SK-N-SH (cell line): Measurements from ENCODE around the gene COX7B2. TPM values are rescaled to one million over a fixed set of nuclear protein-coding genes. Genes with fewer than 3 reads are reported as not detected.

ENCODE experiments used
- CTCF ChIA-PET: fragments of 300-600, 350-600 bp; formaldehyde crosslinking; extraction: SDS; loops from one replicate; lab custom pipeline; 2021; lab: Yijun Ruan, JAX
- POLR2A ChIA-PET: fragments of 350-600 bp; sonication (Branson Sonifier 250); formaldehyde crosslinking; extraction: SDS; loops from one replicate; lab custom pipeline; 2020; ENCODE audit warnings: antibody characterized with exemption, inconsistent platforms; lab: Yijun Ruan, JAX
- DNase-seq: peaks from one replicate; pipeline ENCODE4 v3.0.0; 2012
- H2AFZ ChIP-seq: fragments of 200-600 bp; sonication (generic); 2 replicates; pipeline ENCODE4 v1.8.1; 2016; ENCODE audit warnings: antibody characterized with exemption, mild to moderate bottlenecking, low read depth
- H3F3A ChIP-seq: fragments of 200-600 bp; sonication (generic); replicated peaks from 2 replicates; pipeline ENCODE3; 2016; ENCODE audit warnings: antibody characterized with exemption, mild to moderate bottlenecking; ENCODE audit not compliant: insufficient read depth
- H3K27ac ChIP-seq, 2 experiments: fragments of 200-500 bp in 1 of 2; fragments of 200-600 bp in 1 of 2; sonication (Bioruptor generic) in 1 of 2; sonication (generic), shearing (Covaris generic) in 1 of 2; 2 replicates each; pipeline versions ENCODE4 v1.5.1 to v1.6.1; 2014 to 2016; ENCODE audit warnings: low read depth in 2 of 2, inconsistent platforms in 1 of 2, low read length in 1 of 2, mild to moderate bottlenecking in 1 of 2, mixed read lengths in 1 of 2
- H3K27me3 ChIP-seq: fragments of 200-600 bp; sonication (generic), shearing (Covaris generic); 2 replicates; pipeline ENCODE4 v1.6.1; 2016; ENCODE audit warnings: mixed run types; ENCODE audit not compliant: insufficient read depth
- H3K36me3 ChIP-seq, 2 experiments: fragments of 200-500 bp in 1 of 2; fragments of 200-600 bp in 1 of 2; sonication (Bioruptor generic) in 1 of 2; sonication (generic) in 1 of 2; replicated peaks in 1 of 2; 2 replicates each; pipeline versions ENCODE3 to v1.5.1; 2014 to 2016; ENCODE audit warnings: low read length in 1 of 2, mild to moderate bottlenecking in 1 of 2; ENCODE audit not compliant: insufficient read depth in 2 of 2, control insufficient read depth in 1 of 2
- H3K4me1 ChIP-seq, 2 experiments: fragments of 200-500 bp in 1 of 2; fragments of 200-600 bp in 1 of 2; sonication (Bioruptor generic) in 1 of 2; sonication (generic), shearing (Covaris generic) in 1 of 2; 2 replicates each; pipeline versions ENCODE4 v1.5.1 to v1.6.1; 2014 to 2016; ENCODE audit warnings: low read depth in 1 of 2, low read length in 1 of 2, mixed run types in 1 of 2; ENCODE audit not compliant: insufficient read depth in 2 of 2, control insufficient read depth in 1 of 2
- H3K4me2 ChIP-seq: fragments of 200-600 bp; sonication (generic), shearing (Covaris generic); 2 replicates; pipeline ENCODE4 v1.6.1; 2017; ENCODE audit warnings: mixed run types
- H3K4me3 ChIP-seq, 2 experiments: fragments of 200-500 bp in 1 of 2; fragments of 200-600 bp in 1 of 2; sonication (Bioruptor generic) in 1 of 2; sonication (generic), shearing (Covaris generic) in 1 of 2; 2 replicates each; pipeline versions ENCODE4 v1.5.1 to v1.8.1; 2014 to 2016; ENCODE audit warnings: low read depth in 2 of 2, inconsistent platforms in 1 of 2, low read length in 1 of 2, mild to moderate bottlenecking in 1 of 2, mixed read lengths in 1 of 2, moderate library complexity in 1 of 2
- H3K79me2 ChIP-seq: fragments of 200-600 bp; sonication (generic); 2 replicates; pipeline ENCODE4 v1.8.1; 2017; ENCODE audit warnings: mild to moderate bottlenecking; ENCODE audit not compliant: insufficient read depth
- H3K9ac ChIP-seq: fragments of 200-600 bp; sonication (generic); 2 replicates; pipeline ENCODE4 v1.6.1; 2017; ENCODE audit warnings: mixed run types
- H3K9me2 ChIP-seq: fragments of 200-600 bp; sonication (generic); 2 replicates; pipeline ENCODE4 v1.6.1; 2017; ENCODE audit warnings: mixed run types
- H3K9me3 ChIP-seq: fragments of 200-600 bp; sonication (generic); 2 replicates; pipeline ENCODE4 v1.6.1; 2017; ENCODE audit warnings: mixed run types, mild to moderate bottlenecking, moderate library complexity
- H4K20me1 ChIP-seq: fragments of 200-600 bp; sonication (generic); 2 replicates; pipeline ENCODE4 v1.6.1; 2017; ENCODE audit warnings: mild to moderate bottlenecking, mixed run types; ENCODE audit not compliant: insufficient read depth
- CHD2 ChIP-seq: fragments of 150-350 bp; IDR thresholded peaks from 2 replicates; pipeline ENCODE4 v1.6.1; 2018; ENCODE audit warnings: low read length; ENCODE audit not compliant: partially characterized antibody
- FOXJ3 ChIP-seq: sonication (generic); formaldehyde crosslinking; IDR thresholded peaks from 2 replicates; pipeline ENCODE4 v1.5.1; 2020; ENCODE audit warnings: mild to moderate bottlenecking, missing genetic modification reagents
- FOXM1 ChIP-seq: IDR thresholded peaks from 2 replicates; pipeline ENCODE4 v1.4.0; 2012; ENCODE audit warnings: low read depth, mild to moderate bottlenecking
- GATA2 ChIP-seq: sonication (generic); formaldehyde crosslinking; IDR thresholded peaks from 2 replicates; pipeline ENCODE4 v1.5.0; 2020; ENCODE audit warnings: mild to moderate bottlenecking, missing genetic modification reagents
- JUND ChIP-seq: IDR thresholded peaks from 2 replicates; pipeline ENCODE4 v1.4.0; 2012
- MEF2A ChIP-seq: IDR thresholded peaks from 2 replicates; pipeline ENCODE4 v1.4.0; 2012; ENCODE audit warnings: low read depth, borderline replicate concordance
- NFIC ChIP-seq: IDR thresholded peaks from 2 replicates; pipeline ENCODE4 v1.4.0; 2012; ENCODE audit warnings: borderline replicate concordance
- RAD21 ChIP-seq: IDR thresholded peaks from 2 replicates; pipeline ENCODE4 v1.6.1; 2012; ENCODE audit warnings: mild to moderate bottlenecking, low read length
- RCOR1 ChIP-seq: fragments of 150-350 bp; IDR thresholded peaks from 2 replicates; pipeline ENCODE4 v1.6.1; 2017; ENCODE audit warnings: antibody characterized with exemption, low read length
- RFX5 ChIP-seq: IDR thresholded peaks from 2 replicates; pipeline ENCODE4 v1.6.1; 2012; ENCODE audit warnings: mild to moderate bottlenecking, improper control_type of control experiment, low read length
- RXRA ChIP-seq: IDR thresholded peaks from 2 replicates; pipeline ENCODE4 v1.4.0; 2012; ENCODE audit warnings: low read depth, mild to moderate bottlenecking, borderline replicate concordance
- SIN3A ChIP-seq: IDR thresholded peaks from 2 replicates; pipeline ENCODE4 v1.6.1; 2012; ENCODE audit warnings: low read depth, mild to moderate bottlenecking, low read length, moderate library complexity, borderline replicate concordance
- TCF12 ChIP-seq: IDR thresholded peaks from 2 replicates; pipeline ENCODE4 v1.4.0; 2012
- WGBS: methylation state at CpG from one replicate; pipeline ENCODE4 v1.1.6; 2017; ENCODE audit warnings: low lambda C conversion rate; 5-methylcytosine and 5-hydroxymethylcytosine counted together
- polyA plus RNA-seq, 3 experiments: library from polyadenylated mRNA; depleted of rRNA; stranded (reverse); fragments of >200 nt; gene quantifications; 2 replicates each; pipeline ENCODE4 v1.2.3, GENCODE V29; 2012
- TF ChIP-seq, protein P1 (sequence below): IDR thresholded peaks from 2 replicates; pipeline ENCODE4 v1.4.0; 2012; ENCODE audit warnings: low read depth
- TF ChIP-seq, protein P2 (sequence below): IDR thresholded peaks from 2 replicates; pipeline ENCODE4 v1.6.1; 2012; ENCODE audit warnings: mild to moderate bottlenecking, low read depth, low read length, moderate library complexity
- TF ChIP-seq, protein P3 (sequence below): fragments of 150-350 bp; IDR thresholded peaks from 2 replicates; pipeline ENCODE4 v1.6.1; 2016; ENCODE audit warnings: mild to moderate bottlenecking, low read depth, low read length
- TF ChIP-seq, protein P4 (sequence below): fragments of 200-600 bp; sonication (generic); IDR thresholded peaks from 2 replicates; pipeline ENCODE4 v1.6.1; 2017; ENCODE audit warnings: antibody characterized with exemption, mild to moderate bottlenecking, moderate library complexity
- TF ChIP-seq, protein P5 (sequence below): IDR thresholded peaks from 2 replicates; pipeline ENCODE4 v1.4.0; 2012; ENCODE audit warnings: low read depth, borderline replicate concordance
- TF ChIP-seq, protein P6 (sequence below): fragments of 150-350 bp; IDR thresholded peaks from 2 replicates; pipeline ENCODE4 v1.6.1; 2017; ENCODE audit warnings: antibody characterized with exemption, low read length, low read depth, borderline replicate concordance

Gene COX7B2
- polyA plus RNA-seq, 1 of the 3 experiments (the other 2 are of a cell fraction) = not detected

DNA sequence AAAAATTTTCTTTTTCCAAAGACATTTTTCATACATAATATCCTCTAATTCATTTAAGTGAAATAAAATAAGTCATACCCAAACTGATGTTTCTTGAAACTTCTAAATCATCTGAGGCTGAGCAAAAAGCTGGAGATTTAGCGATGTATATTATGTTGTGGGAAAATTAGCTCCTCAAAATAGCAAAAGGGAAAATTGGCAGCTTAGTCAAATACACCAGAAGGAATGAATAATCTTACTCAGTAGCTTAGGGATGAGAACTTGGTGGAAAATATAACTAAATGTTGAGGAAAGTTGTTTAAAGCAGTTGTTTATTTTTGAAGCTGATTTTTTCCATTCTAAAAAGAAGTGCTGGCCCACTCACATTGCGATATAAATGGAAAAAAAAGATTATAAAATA, 43.4 kb upstream of the COX7B2 start:
- no peak overlapping the region for H3K27ac ChIP-seq
- H2AFZ ChIP-seq = no peak overlapping the region
- H3F3A ChIP-seq = no peaks in the 10 kb centered on the region
- WGBS = 15% methylated on average over 2 of the region's 2 CpGs
- ChIA-PET POLR2A (no interaction called here), CTCF (interaction anchor here (0.9 to 1.9 kb wide), 4 partner anchors 15 to 431 kb away, joined by 3 to 6 read pairs (median 4); no protein-coding TSS in a partner anchor)
- H3K4me3 ChIP-seq = no peak overlapping the region
- no peaks in the 10 kb centered on the region for H3K9me3 ChIP-seq
- TF ChIP-seq GATA2 (CRISPR knock-in tag) (no peak), FOXM1 (no peak), RAD21 (no peak), MEF2A (no peak), RXRA (no peak), NFIC (no peak), CHD2 (no peak), TCF12 (no peak), RFX5 (no peak), SIN3A (no peak), FOXJ3 (CRISPR knock-in tag) (no peak), RCOR1 (no peak), JUND (no peak)
- TF ChIP-seq, protein P1, sequence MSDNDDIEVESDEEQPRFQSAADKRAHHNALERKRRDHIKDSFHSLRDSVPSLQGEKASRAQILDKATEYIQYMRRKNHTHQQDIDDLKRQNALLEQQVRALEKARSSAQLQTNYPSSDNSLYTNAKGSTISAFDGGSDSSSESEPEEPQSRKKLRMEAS = no peak
- TF ChIP-seq, protein P2, sequence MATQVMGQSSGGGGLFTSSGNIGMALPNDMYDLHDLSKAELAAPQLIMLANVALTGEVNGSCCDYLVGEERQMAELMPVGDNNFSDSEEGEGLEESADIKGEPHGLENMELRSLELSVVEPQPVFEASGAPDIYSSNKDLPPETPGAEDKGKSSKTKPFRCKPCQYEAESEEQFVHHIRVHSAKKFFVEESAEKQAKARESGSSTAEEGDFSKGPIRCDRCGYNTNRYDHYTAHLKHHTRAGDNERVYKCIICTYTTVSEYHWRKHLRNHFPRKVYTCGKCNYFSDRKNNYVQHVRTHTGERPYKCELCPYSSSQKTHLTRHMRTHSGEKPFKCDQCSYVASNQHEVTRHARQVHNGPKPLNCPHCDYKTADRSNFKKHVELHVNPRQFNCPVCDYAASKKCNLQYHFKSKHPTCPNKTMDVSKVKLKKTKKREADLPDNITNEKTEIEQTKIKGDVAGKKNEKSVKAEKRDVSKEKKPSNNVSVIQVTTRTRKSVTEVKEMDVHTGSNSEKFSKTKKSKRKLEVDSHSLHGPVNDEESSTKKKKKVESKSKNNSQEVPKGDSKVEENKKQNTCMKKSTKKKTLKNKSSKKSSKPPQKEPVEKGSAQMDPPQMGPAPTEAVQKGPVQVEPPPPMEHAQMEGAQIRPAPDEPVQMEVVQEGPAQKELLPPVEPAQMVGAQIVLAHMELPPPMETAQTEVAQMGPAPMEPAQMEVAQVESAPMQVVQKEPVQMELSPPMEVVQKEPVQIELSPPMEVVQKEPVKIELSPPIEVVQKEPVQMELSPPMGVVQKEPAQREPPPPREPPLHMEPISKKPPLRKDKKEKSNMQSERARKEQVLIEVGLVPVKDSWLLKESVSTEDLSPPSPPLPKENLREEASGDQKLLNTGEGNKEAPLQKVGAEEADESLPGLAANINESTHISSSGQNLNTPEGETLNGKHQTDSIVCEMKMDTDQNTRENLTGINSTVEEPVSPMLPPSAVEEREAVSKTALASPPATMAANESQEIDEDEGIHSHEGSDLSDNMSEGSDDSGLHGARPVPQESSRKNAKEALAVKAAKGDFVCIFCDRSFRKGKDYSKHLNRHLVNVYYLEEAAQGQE = no peak
- TF ChIP-seq, protein P3, sequence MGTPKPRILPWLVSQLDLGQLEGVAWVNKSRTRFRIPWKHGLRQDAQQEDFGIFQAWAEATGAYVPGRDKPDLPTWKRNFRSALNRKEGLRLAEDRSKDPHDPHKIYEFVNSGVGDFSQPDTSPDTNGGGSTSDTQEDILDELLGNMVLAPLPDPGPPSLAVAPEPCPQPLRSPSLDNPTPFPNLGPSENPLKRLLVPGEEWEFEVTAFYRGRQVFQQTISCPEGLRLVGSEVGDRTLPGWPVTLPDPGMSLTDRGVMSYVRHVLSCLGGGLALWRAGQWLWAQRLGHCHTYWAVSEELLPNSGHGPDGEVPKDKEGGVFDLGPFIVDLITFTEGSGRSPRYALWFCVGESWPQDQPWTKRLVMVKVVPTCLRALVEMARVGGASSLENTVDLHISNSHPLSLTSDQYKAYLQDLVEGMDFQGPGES = no peak
- TF ChIP-seq, protein P4, sequence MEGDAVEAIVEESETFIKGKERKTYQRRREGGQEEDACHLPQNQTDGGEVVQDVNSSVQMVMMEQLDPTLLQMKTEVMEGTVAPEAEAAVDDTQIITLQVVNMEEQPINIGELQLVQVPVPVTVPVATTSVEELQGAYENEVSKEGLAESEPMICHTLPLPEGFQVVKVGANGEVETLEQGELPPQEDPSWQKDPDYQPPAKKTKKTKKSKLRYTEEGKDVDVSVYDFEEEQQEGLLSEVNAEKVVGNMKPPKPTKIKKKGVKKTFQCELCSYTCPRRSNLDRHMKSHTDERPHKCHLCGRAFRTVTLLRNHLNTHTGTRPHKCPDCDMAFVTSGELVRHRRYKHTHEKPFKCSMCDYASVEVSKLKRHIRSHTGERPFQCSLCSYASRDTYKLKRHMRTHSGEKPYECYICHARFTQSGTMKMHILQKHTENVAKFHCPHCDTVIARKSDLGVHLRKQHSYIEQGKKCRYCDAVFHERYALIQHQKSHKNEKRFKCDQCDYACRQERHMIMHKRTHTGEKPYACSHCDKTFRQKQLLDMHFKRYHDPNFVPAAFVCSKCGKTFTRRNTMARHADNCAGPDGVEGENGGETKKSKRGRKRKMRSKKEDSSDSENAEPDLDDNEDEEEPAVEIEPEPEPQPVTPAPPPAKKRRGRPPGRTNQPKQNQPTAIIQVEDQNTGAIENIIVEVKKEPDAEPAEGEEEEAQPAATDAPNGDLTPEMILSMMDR = no peak
- TF ChIP-seq, protein P5, sequence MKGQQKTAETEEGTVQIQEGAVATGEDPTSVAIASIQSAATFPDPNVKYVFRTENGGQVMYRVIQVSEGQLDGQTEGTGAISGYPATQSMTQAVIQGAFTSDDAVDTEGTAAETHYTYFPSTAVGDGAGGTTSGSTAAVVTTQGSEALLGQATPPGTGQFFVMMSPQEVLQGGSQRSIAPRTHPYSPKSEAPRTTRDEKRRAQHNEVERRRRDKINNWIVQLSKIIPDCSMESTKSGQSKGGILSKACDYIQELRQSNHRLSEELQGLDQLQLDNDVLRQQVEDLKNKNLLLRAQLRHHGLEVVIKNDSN = no peak
- TF ChIP-seq, protein P6, sequence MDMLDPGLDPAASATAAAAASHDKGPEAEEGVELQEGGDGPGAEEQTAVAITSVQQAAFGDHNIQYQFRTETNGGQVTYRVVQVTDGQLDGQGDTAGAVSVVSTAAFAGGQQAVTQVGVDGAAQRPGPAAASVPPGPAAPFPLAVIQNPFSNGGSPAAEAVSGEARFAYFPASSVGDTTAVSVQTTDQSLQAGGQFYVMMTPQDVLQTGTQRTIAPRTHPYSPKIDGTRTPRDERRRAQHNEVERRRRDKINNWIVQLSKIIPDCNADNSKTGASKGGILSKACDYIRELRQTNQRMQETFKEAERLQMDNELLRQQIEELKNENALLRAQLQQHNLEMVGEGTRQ = no peak
- H3K27me3 ChIP-seq = no peaks in the 10 kb centered on the region
- no peaks in the 10 kb centered on the region for H3K79me2 ChIP-seq
- no peaks in the 10 kb centered on the region for H4K20me1 ChIP-seq
- H3K9me2 ChIP-seq = no peaks in the 10 kb centered on the region
- no peaks in the 10 kb centered on the region for H3K36me3 ChIP-seq
- DNase-seq = no peak
- no peak overlapping the region for H3K9ac ChIP-seq
- no peak overlapping the region for H3K4me2 ChIP-seq
- no peaks in the 10 kb centered on the region for H3K4me1 ChIP-seq
